ENCODE data around the gene ENTREP3.
A peak's percentile ranks its signal among the peaks of the same experiment; 100 is the strongest.

Gene ENTREP3

DNA sequence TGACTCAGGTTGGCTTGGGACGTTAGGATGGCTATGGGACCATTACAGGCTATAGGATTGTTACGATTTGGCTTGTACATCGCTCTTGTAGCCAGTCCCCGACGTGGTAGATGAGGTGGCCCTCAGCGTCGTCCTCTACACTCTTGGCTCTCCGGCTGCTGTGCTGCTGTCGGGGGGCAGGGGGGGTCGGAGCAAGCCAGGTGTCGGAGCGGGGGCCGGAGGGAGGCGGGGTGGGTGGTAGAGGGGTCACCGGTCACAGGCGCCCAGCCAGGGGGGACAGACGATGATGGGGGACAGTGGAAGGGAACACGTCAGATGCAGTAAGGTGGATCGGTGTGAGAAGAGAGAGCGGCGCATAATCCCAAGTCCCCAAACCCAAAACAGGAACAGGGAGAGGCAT lies 13.3 kb upstream of the ENTREP3 start:
- DNase-seq (ENCODE audit: low read depth) = no peak
- TF ChIP-seq, protein P1, sequence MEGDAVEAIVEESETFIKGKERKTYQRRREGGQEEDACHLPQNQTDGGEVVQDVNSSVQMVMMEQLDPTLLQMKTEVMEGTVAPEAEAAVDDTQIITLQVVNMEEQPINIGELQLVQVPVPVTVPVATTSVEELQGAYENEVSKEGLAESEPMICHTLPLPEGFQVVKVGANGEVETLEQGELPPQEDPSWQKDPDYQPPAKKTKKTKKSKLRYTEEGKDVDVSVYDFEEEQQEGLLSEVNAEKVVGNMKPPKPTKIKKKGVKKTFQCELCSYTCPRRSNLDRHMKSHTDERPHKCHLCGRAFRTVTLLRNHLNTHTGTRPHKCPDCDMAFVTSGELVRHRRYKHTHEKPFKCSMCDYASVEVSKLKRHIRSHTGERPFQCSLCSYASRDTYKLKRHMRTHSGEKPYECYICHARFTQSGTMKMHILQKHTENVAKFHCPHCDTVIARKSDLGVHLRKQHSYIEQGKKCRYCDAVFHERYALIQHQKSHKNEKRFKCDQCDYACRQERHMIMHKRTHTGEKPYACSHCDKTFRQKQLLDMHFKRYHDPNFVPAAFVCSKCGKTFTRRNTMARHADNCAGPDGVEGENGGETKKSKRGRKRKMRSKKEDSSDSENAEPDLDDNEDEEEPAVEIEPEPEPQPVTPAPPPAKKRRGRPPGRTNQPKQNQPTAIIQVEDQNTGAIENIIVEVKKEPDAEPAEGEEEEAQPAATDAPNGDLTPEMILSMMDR (IDR thresholded peaks at IDR 0.05; ENCODE audit: control insufficient read depth, extremely low read depth, insufficient read depth) = no peak

DNA sequence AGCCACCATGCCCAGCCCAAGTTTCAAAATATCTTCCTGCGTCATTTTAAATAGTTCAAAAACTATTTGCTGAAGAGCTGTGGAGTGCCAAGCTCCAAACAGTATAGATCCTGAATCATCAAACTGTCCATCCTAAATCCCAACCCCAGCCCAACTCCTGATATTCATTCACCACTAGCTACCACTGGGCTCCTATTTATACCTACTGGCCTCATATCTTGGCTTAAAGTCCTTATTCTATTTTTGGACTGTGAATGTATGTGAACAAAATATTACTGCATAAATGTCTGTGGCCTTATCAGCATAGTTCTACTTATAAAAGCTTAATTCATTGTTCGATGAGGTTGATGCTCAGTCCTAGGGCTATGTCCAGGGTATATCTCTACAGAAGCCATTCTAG lies 12.1 kb upstream of the ENTREP3 start:
- no peak overlapping the region for H3K4me3 ChIP-seq (ENCODE audit: low read depth, low read length)
- no peak for DNase-seq (ENCODE audit: low read depth)
- TF ChIP-seq, protein P1 (IDR thresholded peaks at IDR 0.05; ENCODE audit: control insufficient read depth, extremely low read depth, insufficient read depth) = no peak

More for the DNA sequence above, 13.3 kb upstream of the ENTREP3 start:
- H3K4me3 ChIP-seq (ENCODE audit: low read depth, low read length) = no peak overlapping the region

DNA sequence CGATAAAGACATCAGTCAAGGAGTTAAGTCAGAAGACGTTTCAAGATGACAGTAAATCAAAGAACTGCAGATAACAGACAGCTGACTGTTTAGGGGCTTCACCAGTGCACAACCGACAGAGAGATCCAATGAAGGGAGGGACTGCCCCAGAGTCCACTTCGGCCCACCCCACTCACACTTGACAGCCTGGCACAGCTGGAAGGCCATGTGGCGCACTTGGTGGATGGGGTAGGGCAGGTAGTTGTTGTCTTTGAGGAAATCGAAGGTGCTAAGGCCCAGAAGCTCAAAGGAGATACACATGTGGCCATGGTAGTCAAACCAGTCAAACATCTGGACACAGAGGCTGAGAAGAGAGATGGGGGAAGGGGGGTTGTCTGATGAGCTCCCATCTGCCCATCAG lies 11.3 kb upstream of the ENTREP3 start:
- DNase-seq (ENCODE audit: low read depth) = no peak
- H3K4me3 ChIP-seq (ENCODE audit: low read depth, low read length) = no peak overlapping the region
- TF ChIP-seq, protein P1 (IDR thresholded peaks at IDR 0.05; ENCODE audit: control insufficient read depth, extremely low read depth, insufficient read depth) = no peak

DNA sequence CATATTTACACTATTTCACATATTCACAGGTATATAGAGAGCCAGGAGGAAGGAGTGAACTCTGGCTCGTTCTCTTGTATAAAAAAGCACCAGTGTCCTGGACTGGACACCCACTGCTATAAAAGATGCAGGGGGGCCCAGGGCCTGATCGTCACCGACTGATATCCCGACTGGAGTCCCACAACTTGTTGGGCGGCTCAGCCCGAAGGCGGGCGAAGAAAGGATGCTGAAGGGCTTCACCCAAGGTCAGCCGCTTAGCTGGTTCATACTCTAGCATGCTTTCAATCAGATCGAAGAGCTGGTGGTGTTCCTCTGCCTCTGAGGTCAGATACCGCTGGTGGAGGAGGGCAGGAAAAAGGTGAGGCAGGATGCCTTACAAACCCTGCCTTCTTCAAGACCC lies 7.8 kb upstream of the ENTREP3 start:
- H3K4me3 ChIP-seq (ENCODE audit: low read depth, low read length) = no peak overlapping the region
- no peak for DNase-seq (ENCODE audit: low read depth)
- TF ChIP-seq, protein P1 (IDR thresholded peaks at IDR 0.05; ENCODE audit: control insufficient read depth, extremely low read depth, insufficient read depth) = no peak

DNA sequence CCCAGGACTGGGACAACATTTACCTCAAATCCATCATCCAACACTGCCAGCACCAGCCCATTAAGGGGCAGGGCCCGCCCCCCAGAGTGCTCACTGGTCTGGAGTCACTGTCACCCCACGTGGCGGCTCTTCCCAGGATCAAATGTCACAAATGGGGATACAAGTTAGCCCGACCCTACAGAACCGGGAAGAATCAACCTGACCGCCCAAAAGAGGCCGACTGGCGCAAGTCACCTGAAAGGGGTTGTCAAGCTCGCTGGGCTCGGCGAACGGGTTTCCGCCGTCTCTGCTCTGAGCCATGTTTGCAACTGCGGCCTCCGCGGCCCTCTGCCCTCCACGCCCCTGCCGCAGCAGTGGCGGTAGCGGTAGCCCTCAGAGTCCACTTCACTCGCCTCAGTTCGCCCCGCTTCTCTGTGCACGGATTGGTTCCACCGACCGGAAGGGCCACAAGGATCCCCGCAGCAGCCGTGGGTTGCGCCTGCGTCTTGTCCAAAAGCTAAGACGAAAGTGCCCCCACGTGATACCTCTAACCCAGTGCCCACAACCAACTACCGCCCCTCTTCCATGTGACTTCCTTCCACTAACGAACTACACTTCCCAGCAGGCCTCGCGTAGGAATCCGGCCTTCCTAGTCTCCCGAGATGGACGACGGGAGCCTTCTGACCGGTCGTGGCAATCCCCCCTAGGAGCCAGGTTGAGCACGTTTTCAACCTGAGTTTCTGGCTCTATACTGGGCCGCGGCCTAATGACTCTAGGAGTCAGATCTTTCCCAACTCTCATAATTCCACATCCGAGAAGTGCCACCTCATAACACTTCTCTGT lies 6.8 kb upstream of the ENTREP3 start, which contains the start of gene SCAMP3:
Gene SCAMP3, minus strand, starts transcription at position 509 of the 822 bp plus-strand sequence. Its CDS starts 209 bp downstream, at position 300.
- peak within 1 kb of the TSS; percentile 96 for H3K4me3 ChIP-seq (ENCODE audit: low read depth, low read length)
- TF ChIP-seq, protein P1 (IDR thresholded peaks at IDR 0.05; ENCODE audit: control insufficient read depth, extremely low read depth, insufficient read depth) = no peak
- peak; percentile 96 for DNase-seq (ENCODE audit: low read depth)

DNA sequence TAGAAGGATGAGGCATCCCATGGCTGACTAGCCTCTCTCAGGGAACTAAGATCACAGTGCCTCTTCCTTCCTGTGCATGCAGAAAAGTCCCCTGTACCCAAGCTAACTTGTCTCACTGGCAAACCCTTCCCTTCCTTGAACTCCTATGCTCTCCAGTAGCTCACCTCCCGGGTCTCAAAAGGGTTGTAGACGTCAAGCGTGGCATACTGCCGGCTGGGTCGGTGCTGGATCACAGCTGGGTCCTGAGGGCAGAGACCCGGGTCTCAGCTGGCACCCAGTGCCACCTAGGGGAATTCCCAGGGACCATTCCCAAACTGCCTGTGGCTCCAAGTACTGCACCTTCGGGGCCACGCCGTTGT lies 6.2 kb upstream of the ENTREP3 start:
- DNase-seq (ENCODE audit: low read depth) = no peak
- H3K4me3 ChIP-seq (ENCODE audit: low read depth, low read length) = peak overlapping the region; percentile 96
- TF ChIP-seq, protein P1 (IDR thresholded peaks at IDR 0.05; ENCODE audit: control insufficient read depth, extremely low read depth, insufficient read depth) = no peak

DNA sequence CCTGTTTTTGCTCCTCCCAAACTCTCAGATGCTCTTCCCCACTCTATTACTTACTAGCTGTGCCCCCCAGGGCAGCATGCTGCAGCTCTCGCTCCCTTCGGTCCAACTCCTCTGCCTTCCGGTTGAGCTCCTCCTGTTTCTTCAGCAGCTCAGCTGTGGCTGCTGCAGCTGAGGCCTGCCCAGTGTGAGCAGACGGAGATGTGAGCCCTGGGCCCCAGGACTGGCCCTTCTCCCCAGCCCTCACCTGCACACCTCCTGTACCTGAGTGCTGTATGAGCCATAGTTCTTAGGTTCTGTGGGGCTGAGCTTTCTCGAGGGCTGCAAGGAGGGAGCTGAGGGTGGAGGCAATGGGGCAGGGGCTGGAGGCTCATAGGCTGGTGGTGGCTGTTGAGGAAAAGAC lies 5.0 kb upstream of the ENTREP3 start:
- no peak for DNase-seq (ENCODE audit: low read depth)
- TF ChIP-seq, protein P1 (IDR thresholded peaks at IDR 0.05; ENCODE audit: control insufficient read depth, extremely low read depth, insufficient read depth) = no peak

More for the DNA sequence above, 5.0 kb upstream of the ENTREP3 start:
- H3K4me3 ChIP-seq (ENCODE audit: low read depth, low read length) = no peak overlapping the region

Measured in LNCaP clone FGC (cell line).